GM11168 (cell line): ENCODE data around the gene MAFF.
"Not testable (repeated sequence)": the region's sequence is repeated elsewhere in the genome, so short reads cannot be mapped to it uniquely, and the experiment has no call there.

ENCODE experiments used
- in situ Hi-C: fragments of 300-500 bp; cut with MboI; formaldehyde crosslinking; loops from one replicate; pipeline ENCODE4 v1.12.0; 2022; ENCODE audit warnings: low sequenced_read_pairs; ENCODE audit not compliant: unreplicated experiment

MAFF gene

DNA sequence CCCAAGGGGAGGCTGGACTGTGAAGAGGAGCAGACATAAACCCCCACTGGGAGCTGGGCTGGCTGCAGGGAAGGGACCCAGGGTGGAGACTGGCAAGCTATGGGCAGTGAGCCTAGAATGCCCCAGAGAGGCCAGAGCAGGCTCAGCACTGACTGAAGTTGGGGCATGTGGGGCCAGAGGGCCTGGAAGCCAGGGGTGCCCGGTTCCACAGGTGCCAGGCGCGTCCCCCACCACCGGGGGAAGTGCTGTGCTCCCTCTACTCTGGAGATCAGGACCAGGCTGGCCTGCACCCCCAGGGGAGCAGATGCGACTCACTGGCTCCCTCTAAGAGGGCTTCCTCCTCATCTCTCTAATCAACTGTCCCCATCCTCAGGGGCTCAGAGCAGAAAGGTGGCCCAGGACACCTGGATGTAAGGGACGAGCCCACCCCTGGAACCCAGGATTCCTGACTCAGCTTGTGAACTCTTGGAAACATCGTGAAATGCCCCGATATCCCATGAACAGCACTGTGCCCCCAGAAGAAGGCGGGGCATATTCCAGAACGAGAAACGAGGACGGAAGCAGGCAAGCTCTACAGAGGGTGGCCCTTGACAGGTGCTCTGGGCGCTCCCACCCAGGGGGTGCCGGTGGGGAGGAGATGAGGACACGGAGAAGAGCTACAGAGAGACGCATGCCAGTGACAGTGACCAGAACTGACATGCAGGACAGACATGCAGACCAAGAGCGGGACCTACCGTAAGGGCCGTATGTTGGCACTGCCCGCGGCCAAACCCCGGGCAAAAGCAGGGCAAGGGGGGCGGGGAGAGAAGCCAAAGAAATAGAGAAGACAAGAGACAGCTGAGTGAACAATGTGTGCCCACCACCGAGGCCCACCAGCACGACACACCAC lies 20.4 kb downstream of the MAFF start:
- in situ Hi-C loops = no loop called here

DNA sequence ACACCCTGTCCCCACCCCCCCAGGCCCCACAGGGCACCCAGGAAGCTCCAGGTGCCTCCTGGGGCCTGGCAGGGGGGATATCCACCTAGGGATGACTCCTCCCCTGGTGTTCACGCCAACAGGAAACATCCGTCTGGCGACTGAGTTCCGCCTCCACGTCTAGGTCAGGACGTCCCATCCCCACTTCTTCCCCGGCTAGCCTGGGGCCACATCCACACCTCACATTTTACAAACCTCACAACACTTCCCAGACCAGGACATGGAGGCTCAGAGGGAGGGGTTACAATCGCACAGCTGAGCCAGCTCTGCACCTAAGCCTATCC lies 21.0 kb downstream of the MAFF start:
- in situ Hi-C loops = no loop called here

DNA sequence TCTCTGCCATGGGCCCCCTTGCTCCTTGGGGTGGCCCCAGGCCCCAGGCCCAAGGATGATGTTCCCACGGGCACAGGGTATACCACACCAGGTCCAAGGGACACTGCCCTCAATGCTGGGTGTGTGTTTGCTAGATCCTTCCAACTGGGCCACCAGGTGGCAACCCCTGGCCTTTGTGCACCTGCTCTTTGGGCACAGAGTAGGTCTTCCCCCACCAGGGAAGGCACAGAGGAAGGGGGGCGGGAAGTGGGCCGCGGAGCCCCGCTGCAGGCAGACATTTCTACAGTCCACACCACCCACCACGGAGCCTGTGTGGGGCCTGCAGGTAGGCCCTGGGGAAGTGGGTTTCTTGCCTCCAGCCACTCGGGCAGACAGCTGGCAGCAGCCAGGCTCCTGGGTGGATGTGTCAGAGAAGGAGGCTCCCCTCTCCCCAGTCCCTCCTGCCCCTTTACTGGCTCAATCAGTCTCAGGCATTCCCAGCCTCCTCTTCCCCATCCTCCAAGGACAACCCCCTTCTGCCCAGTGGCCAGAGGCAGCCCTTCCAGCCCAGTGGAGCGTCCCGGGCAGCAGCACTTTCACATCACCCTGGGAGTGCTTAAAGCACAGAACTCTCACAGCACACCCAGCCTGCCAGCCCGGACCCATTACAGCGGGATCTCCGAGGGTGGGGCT lies 21.6 kb downstream of the MAFF start:
- in situ Hi-C loops = no loop called here

DNA sequence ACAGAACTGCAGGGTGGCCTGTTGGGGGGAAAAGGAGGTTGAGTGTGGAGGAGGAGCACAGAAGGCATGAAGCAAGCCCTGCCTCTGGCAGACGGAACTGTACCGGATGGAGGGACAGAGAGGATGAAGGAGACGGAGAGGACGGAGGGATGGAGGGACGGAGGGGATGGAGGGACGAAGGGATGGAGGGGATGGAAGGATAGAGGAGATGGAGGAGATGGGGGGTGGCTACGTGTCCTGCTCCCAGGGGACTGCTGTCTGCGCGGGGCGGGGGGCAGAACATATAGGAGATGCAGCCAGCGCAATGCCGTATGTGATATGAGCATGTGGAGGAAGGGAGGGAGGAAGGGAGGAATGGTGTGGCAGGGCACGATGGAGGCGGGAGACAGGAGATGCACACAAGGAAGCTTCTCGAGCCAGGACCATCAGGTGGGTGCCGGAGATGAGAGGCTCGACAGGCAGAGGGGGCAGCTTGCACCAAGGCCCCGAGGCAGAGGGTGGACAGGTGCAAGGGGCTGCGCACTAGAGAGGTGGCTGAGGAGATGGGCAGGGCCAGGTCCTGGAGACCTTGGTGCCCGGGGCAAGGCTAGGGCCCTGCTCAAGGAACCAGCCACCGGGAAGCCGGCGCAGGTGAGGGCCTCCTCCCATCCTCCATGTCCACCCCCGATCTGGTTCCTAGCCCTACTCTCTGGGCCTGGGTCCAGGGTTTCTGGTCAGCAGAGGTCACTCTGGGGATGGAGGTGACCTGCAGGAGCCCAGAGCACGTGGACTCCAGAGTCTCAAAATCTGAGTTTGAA lies 25.3 kb downstream of the MAFF start:
- in situ Hi-C loops = no loop called here

DNA sequence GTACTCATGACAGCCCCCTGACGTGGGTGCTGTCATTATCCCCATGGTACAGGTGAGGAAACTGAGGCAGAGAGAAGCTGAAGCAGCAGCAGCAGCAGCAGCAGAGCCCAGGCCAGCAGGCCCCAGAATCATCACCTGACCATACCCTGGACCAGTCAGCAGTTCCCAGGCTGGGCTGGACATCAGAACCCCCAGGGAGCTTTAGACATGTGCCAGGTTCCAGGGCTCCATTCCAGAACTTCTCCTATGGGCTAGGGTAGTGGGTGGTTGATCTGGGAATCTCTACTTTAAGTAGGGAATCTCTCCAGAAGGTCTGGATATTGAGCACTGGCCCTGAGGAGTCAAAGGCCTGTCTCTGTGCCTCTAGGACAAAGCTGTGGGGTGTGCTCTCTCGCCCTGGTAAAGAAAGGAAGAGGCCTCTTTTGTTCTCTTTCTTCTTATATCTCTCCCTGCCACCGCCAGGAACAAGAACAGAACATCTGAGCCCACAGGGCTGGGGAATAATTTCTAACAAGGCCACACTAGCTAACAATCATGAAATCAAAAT lies 26.6 kb downstream of the MAFF start:
- in situ Hi-C loops = no loop called here

DNA sequence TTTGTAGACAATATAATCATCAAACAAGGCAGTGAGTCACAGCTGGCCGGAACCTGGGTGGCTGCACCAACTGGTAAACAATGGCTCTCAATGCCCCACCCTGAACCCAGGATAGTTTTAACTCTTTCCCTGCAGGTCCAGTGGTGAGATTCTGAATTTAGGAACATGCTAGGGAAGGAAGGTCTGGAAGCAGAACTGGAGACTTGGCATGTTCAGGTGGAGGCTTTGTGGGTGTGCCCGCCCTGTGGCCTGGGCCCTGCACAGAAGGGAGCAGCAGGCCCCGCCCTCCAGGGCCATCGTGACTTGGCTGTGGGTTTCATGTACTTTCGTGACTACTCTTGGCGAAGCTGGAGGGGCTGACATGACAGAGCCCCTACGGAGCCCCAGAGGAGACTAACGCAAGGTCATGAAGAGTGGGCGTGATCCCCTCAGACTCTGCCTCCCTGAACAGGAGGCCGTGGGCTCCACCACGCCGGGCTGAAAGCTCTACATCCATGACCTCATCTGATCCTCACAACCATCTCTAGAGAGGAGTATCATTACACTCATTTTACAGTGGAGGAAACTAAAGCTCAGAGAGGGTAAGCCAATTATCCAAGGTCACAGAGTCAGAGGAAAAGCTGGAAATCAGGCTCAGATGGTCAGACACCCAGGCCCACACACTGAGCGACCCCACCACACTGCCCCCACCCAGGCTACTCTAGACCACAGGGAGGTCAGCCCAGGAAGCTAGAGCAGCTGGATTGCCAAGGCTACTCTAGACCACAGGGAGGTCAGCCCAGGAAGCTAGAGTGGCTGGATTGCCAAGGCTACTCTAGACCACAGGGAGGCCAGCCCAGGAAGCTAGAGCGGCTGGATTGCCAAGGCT lies 27.3 kb downstream of the MAFF start:
- in situ Hi-C loops = no loop called here

DNA sequence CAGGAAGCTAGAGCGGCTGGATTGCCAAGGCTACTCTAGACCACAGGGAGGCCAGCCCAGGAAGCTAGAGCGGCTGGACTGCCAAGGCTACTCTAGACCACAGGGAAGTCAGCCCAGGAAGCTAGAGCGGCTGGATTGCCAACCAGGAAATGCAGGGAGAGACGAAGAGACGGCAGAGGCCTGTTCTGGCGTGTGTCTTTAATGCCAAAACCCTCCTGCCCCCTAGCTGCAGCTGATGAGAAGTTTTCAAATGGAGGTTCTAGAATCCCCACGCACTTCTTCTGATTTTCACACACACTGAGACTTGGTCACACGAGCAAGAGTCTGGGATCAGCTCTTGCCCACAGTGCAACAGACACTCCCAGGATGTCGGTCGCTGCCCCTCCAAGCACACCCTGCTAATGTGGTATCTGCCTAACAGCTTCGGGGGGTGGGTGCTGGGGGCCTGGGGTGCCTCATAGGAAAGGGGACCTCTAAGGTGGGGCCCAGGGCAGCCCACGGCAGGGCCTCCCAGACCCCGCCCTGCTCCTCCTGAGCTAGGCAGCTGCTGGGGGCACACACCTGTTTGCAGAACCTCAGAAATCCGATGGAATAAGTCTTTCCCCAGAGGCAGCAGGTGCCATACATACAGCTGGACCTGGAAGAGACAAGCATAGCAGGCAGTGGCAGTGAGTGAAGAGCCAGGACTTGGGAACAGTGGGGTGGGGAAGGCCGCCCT lies 28.5 kb downstream of the MAFF start:
- in situ Hi-C loops = no loop called here

DNA sequence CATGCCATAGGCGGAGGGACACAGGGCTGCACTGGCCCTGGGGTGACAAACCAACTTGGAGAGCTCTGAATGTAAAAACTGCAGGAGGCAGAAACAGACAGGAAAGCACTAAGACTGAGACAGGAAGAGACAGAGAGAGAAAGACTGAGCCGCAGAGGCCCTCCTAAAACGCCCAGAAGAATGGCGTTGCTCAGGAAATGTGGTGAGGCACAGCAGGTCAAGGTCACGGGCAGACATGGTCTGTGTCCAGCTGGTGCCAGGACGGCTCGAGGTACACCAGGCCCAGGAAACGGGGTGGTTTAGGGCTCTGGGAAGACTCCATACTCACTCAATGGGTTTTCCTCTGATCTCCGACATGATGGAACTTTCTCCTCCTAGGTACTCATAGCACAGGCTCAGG lies 29.1 kb downstream of the MAFF start:
- in situ Hi-C loops = no loop called here

DNA sequence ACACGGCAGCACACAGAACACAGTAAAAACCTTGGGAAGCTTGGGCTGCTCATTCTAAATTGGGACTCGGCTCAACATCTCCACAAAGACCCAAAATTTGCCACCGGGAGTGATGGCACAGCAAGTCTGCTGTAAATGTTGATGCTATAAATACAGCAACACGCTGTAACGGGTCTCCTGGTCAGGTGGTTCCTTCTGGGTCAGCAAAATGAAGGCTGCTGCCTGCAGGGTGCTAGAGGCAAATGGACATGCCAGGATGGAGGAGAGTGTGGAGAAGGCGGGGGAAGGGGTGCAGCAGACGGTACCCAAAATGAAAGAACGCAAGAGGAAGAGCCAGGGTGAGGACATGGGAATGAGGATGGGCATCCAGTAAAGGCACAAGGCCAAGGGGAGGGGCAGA lies 30.4 kb downstream of the MAFF start:
- in situ Hi-C loops = no loop called here

DNA sequence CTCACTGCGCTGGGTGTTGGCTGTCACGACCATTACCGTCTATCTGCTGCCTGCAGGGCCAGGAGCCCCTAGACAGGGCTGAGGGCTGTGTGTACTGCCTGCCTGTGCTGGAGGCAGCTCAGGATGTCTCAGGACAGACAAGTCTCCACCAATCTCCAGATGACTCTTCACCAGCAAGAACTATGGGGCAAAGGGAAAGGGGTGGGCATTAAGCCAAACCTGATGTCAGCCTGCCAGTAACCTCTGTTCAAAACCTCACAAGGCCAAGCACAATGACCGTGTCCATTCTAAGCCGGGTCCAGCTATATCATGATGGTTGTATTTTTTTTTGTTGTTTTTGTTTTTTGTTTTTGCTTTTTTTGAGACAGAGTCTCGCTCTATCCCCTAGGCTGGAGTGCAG lies 31.6 kb downstream of the MAFF start:
- in situ Hi-C loops = no loop called here

DNA sequence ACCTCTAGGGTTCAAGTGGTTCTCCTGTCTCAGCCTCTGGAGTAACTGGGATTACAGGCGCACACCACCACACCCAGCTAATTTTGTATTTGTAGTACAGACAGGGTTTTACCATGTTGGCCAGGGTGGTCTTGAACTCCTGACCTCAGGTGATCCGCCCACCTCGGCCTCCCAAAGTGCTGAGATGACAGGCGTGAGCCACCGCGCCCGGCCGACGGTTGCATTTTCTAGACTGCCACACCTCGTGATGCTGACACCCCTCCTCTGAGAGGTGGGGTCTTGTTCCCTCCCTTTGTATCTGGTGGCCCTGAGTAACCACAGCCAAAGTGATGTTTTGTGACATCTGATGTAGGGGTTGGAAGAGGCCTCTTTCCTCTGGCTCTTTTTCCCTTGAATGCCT lies 32.1 kb downstream of the MAFF start:
- in situ Hi-C loops = not testable (repeated sequence)

DNA sequence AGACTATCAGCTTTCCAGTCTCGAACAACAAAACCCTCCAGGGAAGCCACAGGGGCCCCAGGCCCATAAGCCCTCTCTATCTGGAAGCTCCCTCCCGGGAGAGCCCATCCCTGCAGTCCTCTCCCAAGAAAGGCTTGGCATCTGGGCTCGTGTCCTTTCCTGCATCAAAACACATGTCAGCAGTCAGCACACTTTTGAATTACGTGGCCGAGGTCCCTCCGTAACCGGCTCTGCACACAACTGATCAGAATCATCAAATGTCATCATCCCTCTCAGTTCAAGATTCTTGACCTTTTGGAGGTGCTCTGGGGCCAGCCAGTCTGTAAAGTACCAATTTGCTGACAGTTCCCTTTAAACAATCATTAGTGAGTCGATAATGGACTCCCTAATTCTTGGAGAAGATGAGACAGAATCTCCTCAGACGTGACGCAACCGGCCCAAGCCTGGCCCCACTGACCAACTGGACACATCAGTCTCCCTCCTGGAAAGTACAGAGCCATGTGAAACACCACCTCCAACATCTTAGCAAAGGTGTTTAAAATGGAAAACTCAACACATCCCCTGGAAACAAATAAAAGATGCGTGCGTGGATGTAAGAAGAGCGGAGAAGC lies 33.6 kb downstream of the MAFF start:
- in situ Hi-C loops = no loop called here

DNA sequence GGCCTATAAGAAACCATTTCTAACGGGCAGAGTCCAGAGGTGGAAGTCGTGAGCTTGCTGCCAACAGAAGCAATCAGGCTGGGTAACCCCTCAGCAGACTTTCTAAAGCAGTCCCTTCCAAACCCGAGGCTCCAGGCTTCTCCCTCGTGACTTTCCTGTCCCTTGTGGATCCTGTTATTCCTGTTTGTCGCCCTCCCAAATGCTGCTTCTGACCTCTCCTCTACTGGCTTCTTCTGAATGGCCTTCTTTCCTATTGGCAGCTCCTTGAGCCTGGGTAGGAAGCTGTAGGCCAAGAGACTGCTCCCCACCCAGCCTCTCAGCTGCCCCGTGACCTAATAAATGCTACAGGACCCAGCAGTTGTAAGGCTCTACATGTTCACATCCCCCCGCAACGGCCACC lies 35.0 kb downstream of the MAFF start:
- in situ Hi-C loops = no loop called here

DNA sequence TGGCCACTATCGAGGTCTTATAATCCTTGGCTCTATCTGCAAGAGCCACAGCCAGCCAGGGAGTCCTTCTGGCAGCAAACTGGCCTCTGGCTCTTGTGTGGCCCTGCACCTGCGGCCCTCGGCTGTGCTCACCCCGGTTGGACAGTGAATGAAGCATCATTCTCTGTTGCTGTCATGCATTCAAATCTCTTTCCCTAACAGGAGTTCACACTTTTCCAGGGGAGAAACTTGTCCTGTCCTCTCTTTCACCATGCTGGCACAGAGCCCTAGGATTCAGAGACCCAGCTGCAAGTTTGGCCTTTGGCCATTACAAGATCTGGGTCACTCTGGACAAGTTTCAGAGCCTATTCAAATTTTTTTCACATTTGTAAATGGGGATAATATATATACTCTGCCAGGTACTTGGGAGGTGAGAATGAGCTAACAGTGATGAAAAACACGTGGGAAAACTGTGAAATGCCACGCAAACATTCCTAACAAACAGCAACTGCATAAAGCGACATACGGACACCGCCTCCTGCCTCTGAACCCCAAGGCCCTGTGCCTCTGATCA lies 36.8 kb downstream of the MAFF start:
- in situ Hi-C loops = no loop called here

DNA sequence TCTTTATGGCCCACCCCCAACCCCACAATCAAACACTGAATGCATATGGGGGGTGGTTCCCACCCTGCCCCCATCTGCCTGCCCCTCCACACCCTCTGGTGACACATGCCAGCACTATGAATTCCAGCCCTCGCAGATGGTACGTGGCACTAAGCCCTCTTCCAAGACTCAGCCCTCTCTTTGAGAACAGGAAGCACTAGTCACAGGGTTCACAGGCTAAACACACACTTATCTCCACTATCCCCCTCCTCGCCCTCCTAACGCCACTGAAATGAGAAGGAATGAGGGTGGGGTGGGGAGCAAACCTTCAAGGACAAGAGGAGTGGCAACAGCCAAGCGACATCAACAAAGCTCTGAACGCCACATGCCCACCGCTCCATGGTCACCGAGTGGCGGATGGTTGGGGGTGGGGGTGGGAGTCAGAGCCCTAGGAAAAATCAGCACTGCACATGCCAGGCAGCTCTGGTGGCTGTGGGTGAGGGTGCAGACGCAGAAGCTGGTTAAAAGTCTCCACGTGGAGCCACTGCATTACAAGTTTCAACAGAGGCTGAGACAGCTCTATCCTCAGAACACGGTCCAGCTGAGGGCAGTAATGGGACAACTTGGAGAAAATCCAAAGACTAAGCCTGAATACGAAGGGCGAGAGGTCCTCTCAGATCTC lies 37.4 kb downstream of the MAFF start:
- in situ Hi-C loops = no loop called here

DNA sequence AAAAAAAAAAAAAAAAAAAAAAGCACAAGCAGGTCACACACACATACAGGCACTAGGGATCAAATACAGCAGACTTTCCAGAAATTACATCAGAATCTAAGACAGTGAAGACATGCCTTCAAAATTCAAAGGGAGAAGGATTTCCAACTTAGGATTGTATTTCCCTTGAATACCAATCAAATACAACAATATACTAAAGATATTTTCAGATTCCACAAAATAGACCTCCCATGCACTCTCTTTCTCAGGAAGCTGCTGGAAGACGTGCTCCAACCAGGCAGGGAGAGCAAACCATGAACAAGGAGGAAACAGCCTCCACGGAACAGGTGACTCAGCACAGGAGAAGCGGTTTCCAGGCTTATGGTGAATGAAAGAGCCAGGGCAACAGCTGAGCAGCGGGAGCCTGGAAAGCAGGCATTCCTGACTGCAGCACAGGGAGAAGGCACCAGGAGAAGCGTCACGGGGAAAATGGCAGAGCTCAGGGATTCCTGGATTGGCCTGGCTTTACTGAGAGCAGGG lies 39.0 kb downstream of the MAFF start:
- in situ Hi-C loops = no loop called here

DNA sequence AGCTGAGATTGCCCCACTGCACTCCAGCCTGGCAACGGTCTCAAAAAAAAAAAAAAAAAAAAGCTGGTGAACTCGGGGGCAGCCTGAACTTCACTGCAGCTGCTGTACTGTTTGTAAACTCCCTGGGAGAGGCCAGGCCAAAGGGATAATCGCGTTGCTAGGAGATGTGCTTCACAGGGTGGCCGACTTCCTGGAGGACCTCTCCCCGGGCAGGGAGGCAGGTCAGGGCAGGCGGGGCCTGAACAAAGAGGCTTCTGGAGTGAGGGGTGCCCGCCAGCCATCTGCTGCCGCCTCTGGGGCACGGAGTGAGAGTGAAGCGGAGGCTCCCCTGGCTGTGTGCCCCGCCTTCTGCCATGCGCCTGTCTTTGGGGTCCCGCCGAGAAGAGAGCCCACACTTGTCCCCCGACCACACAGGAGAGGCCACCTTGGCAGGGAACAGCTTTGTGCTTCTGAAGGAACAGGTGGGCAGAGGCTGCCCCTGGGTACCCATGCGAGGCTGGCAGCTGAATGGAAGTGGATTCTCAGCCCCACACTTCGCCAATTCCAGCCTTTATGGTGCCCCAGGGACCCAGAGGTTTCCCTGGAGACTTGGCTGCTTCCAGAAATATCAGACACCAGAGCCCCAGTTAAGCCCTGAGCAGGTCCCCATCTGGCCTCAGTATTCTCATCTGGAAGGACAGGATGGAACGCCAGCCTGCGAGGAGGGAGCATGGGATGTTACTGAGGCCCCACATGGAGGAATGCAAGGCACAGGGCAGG lies 41.4 kb downstream of the MAFF start:
- in situ Hi-C loops = no loop called here
